ENCODE measurements around the gene SEC61A1.

Gene SEC61A1

DNA sequence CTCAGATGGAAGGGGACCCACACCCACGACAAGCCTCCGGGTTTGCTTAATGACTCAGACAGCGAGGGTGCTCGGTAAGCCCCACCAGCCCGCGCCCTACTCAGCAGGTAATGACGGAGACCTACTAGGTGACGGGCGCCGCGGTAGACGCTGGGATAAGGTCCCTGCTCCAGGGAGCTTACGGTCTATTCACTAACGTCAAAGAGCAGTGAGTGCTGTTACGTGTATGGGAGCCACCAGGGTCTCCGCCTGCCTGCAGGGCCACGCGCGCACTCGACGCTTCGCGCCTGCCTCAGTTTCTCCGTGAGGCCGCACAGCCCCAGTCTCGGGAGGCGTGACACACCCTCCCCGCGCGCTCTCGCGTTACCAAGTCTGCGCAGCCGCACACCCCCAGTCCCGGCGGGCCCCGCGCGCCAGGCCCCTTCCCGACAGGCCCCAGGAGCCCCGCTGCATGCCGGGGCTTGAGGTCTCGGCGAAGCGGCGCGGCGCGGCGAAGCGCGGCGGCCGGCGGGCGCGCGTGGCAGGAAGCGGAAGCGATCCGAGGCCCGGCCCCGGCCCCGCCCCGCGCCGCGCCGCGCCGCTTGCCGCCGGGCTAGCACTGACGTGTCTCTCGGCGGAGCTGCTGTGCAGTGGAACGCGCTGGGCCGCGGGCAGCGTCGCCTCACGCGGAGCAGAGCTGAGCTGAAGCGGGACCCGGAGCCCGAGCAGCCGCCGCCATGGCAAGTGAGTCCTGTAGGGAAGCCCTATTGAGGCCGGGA, at the start of gene SEC61A1:
Gene SEC61A1, plus strand, starts transcription at position 601 of the 758 bp plus-strand sequence. Its CDS starts 116 bp downstream, at position 717.
- DNase-seq (ENCODE audit: low spot score) = peak; percentile 91

GRCh38 chr3:128004661-128005060, 47.6 kb upstream of the SEC61A1 start:
- no peak for DNase-seq (ENCODE audit: low spot score)

DNA sequence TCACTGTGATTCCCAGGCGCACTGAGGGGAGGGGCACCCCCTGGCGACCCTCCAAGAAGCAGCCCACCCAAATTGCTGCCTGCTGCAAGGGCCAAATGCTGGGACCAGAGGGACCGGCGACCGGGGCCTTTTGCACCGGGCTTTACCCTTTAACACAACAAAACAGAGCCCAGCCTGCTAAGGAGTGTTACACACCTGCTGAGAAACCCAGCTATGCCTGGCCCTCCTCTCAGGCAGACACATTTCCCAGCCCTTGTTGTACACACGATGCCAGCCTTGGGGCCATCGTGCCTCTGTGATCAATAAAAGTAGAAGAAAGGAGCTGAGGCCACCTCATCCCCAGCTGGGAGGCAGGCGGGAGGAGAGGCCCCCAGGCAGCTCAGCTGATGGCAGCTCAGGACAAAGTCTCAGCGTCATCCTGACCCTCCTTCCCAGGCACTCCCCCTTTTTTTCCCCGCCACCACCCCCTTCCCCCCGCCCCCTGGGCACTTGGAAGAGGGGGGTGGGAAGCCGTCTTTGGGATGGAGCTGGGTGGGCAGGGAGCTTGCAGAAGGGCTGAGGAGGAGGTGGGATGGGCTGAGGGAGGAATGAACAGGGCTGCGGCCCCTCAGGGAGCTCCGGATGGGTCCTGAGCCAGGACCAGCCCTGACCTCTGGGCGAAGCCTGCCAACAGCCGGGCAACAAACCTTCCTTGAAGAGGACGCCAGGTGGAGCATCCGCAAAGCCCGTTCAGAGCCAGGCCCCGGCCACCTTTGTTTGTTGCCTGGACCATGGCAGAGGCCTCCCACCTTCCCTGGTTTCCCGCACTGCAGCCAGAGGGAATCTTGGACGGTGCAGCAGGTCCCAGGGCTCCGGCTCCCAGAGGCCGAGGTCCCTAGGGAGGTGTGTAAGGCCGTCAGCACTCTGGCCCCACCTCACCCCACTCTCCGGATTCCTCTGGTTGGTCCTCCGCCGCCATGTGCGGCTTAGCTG, 45.9 kb upstream of the SEC61A1 start:
- DNase-seq (ENCODE audit: low spot score) = no peak

GRCh38 chr3:128007033-128007424, 45.2 kb upstream of the SEC61A1 start:
- no peak for DNase-seq (ENCODE audit: low spot score)

DNA sequence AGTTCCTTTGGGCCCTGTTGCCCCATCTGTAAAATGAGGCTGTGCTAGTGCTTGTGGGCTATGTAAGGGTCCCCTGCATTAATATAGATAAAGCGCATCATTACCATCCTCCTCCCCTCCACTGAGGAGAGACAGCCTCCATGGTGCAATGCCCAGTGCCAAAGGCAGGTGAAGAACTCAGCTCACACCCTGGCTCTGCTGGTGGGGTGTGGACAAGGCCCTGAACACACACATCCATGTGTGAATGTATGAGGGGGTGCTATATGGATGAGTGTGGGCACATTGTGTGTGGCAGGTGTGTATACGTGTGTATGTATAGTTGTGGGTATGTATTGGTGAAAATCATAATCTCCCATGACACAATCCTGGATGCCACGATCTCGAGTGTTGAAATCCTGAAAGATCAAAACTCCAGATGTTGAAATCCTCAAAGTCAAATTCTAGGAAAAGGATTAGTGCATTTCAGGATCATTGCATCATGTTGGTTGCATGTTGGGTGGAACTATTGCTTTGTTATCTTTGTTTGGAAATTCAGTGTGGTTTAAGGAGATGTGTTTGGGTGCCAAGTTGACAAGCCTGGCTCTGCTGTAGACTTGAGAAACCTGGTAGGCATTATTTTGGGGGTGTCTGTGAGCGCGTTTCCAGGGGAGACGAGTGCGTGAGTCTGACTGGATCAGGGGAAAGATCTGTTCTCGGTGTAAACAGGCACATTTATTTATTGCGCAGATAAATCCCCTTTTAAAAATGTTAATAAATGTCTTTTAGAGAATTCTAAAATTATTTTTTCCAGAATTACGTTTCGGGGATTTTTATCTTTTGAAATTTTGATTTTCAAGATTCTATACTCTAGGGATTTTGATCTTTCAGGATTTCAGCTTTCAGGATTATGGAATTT, 42.0 kb upstream of the SEC61A1 start:
- DNase-seq (ENCODE audit: low spot score) = no peak

- DNase-seq (ENCODE audit: low spot score) = no peak
Observed at GRCh38 chr3:128011140-128011539, 41.1 kb upstream of the SEC61A1 start.

DNA sequence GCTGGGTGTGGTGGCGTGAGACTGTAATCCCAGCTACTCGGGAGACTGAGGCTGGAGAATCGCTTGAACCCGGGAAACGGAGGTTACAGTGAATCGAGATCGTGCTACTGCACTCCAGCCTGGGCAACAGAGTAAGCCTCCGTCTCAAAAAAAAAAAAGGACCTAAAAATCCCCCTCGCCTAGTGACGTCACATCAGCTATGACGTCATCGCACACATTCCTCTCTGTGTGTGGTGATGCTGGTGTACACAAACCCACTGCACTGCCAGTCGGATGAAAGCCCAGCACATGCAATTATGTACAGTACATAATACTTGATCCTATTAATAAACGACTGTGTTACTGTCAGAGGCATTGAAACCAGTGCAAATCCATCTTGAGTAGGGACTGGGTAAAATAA, 40.2 kb upstream of the SEC61A1 start:
- no peak for DNase-seq (ENCODE audit: low spot score)

- DNase-seq (ENCODE audit: low spot score) = no peak
Observed at GRCh38 chr3:128014548-128014947, 37.7 kb upstream of the SEC61A1 start.

DNA sequence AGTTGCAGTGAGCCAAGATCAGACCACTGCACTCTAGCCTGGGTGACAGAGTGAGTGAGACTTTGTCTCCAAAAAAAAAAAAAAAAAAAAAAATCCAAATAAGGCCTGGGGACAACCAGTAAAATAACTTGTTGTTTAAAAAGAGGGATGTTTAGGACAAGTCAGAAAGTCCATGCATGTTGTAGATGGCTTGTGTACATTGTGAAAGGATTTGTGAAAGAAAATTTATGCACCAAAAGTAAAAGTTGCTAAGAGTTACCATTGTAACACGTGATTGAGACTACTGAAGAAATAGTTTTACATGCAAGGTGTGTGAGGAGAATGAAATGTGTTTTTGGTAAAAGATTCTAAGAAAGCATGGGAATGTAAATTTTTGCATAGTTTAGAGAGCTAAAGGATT, 35.7 kb upstream of the SEC61A1 start:
- DNase-seq (ENCODE audit: low spot score) = no peak

- no peak for DNase-seq (ENCODE audit: low spot score)
Observed at GRCh38 chr3:128021768-128022372, 30.4 kb upstream of the SEC61A1 start.

- no peak for DNase-seq (ENCODE audit: low spot score)
Observed at GRCh38 chr3:128033102-128033501, 19.1 kb upstream of the SEC61A1 start.

DNA sequence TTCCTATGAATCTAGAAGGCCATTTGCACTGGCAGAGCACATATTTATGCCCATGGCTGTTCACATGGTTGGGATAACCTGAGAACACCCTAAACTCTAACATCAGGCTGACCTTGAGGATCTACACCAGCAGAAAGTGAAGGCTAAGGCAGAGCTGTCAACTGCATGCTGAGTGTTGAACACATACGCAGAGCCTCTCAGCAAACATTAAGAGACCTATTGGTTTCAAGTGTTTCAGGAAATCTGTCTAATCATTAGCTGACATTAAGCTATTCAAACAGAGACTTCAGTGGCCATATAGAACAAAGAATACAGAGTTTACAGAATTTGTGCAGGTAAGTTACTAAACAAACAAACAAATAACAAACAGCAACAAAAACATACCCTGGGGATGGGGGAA, 16.1 kb upstream of the SEC61A1 start:
- DNase-seq (ENCODE audit: low spot score) = no peak

DNA sequence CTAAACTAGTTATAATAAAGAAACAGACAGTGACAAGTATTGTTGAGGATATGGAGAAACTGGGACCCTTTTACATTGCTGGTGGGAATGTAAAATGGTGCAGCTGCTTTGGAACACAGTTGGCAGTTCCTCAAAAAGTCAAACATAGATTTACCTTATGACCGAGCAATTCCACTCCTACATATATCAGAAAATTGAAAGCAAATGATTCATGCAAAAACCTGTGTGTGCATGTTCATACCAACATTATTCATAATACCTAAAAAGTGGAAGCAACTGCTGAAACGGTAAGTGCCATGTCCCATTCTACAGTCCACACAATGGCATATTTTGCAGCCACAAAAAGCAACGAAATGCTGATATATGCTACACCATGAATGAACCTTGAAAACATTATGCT, 12.2 kb upstream of the SEC61A1 start:
- no peak for DNase-seq (ENCODE audit: low spot score)

GRCh38 chr3:128040660-128041059, 11.6 kb upstream of the SEC61A1 start:
- no peak for DNase-seq (ENCODE audit: low spot score)

- no peak for DNase-seq (ENCODE audit: low spot score)
Observed at GRCh38 chr3:128041344-128041743, 10.9 kb upstream of the SEC61A1 start.

GRCh38 chr3:128050597-128050996, 1.6 kb upstream of the SEC61A1 start:
- DNase-seq (ENCODE audit: low spot score) = no peak

DNA sequence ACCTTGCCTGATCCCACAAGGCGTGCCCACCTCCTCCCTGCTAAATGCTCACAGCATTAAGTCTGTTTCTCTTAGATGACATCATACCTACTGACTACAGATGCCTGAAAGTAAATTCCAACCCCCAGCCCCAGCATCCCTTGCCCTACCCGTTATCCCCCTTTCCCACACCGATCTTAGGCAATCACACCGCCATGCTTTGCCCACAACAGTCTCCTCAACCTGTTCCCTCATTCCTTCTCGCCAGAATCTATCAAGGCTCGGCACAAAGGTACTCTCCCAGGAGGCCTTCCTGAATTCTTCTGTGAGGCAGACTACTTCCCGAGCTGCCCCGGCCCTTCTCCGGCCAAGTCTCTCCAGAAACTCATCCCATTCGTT, 789 bp upstream of the SEC61A1 start:
- DNase-seq (ENCODE audit: low spot score) = no peak

DNA sequence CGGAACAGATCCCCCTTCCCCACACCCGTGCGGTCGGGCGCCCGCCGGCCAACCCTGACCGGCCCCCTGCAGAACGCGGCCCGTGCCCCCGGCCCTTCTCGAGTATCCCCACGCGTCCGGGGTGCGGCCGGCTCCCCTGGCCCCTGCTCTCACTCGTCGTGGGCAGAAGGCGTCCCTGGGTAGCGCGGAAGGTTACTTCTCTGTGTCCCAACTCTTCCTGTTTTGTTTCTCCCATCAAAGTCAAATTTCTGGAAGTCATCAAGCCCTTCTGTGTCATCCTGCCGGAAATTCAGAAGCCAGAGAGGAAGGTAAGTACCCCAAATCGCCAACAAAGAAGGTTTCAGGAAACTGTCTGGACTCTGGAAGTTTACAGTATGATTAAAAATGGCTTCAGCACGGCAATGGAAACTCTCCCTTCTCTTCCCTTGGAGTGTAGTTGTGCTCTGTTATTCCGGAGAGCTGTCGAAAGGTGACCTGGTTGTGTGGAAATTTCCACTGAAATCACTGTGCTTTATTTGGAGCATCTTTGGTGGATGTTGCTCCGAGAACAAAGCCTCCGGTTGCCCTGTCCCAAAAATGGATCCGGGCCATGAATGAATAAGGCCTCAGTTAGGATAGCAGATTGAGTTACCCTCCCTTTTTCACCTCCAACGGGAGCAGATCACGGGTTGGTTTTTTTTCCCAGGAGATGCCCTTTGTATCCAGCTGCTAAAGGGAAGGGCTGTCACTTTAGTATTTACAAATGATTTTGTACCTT, 536 bp downstream of the SEC61A1 start:
- DNase-seq (ENCODE audit: low spot score) = no peak

DNA sequence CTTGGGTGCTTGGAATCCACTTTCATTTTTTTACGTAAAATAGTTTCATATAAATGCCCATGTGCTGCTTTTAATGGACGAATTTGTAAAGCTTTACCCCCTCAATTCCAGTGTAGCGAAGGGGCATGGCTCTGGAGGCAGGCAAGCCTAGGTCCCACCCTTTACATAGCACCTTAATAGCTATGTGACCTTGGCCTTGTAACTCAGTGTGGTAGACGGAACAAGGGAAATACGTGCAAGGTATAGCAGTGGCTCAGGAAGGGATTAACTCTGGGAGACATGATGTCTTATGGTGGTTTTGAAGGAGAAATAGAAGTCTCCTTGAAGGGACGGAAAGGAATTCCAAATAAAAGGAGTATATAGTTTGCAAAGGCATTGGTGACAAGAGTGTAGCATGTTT, 1.4 kb downstream of the SEC61A1 start:
- no peak for DNase-seq (ENCODE audit: low spot score)

DNA sequence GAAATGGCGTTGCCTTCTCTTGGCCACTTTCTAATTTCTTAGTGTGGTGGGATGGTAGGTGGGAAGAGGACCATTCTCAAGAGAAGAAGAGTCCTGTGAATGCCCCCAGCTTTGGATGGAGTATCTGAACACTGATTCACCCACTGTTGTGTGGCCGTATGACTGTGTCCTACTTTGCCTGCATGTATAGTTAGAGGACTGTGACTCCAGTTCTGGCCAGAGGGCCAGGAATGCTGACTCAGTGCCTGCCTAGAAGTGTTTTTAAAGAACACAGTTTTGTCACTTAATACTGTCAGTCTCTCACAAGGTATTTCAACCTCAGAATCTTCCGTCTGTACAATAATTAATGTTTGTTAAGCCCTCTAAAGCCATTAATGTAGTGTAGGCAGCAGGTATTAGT, 2.1 kb downstream of the SEC61A1 start:
- DNase-seq (ENCODE audit: low spot score) = peak; percentile 51

DNA sequence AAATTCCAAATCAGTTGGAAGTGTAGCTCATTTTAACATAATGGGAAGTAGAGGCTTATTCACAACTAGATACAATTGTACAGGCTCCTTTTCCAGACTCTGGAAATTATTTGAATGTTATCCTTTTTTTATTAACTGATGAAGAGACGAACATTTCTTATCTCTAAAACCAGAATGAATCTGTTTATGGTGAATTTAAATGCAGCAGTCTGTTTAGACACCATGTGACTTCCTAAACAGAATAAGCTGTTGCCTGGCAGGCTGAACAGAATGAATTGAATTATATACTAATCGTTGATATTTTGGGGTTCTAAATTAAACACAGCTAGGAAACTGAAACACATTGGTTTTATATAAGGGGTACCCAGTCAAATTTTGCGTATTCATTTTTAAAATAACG, 4.0 kb downstream of the SEC61A1 start:
- no peak for DNase-seq (ENCODE audit: low spot score)

All from kidney capillary endothelial cell (primary cell).